ENCODE results near the gene BUB1B.
"Not testable (repeated sequence)": the region's sequence is repeated elsewhere in the genome, so short reads cannot be mapped to it uniquely, and the experiment has no call there.

BUB1B gene

GRCh38 chr15:40160689-40161688, at the start of gene BUB1B:
Gene BUB1B (plus strand): TSS chr15:40161069. CDS start chr15:40161221, 152 bp downstream.
- peak within 1 kb of the TSS; percentile 97 for H3K4me3 ChIP-seq (ENCODE audit: low read length)
- TF ChIP-seq CTCF (conservative IDR thresholded peaks at IDR 0.05; ENCODE audit: low read length): no peak
- DNase-seq (ENCODE audit: low read depth): peak; percentile 84

- H3K4me3 ChIP-seq (ENCODE audit: low read length): no peak overlapping the region
- DNase-seq (ENCODE audit: low read depth): no peak
- TF ChIP-seq CTCF (conservative IDR thresholded peaks at IDR 0.05; ENCODE audit: low read length): no peak
These were observed 49.0 kb upstream of the BUB1B start for GRCh38 chr15:40111888-40112287.

- DNase-seq (ENCODE audit: low read depth): no peak
- no peak overlapping the region for H3K4me3 ChIP-seq (ENCODE audit: low read length)
- TF ChIP-seq CTCF (conservative IDR thresholded peaks at IDR 0.05; ENCODE audit: low read length): no peak
These were observed 48.1 kb upstream of the BUB1B start for GRCh38 chr15:40112789-40113188.

- TF ChIP-seq CTCF (conservative IDR thresholded peaks at IDR 0.05; ENCODE audit: low read length): no peak
- H3K4me3 ChIP-seq (ENCODE audit: low read length): no peak overlapping the region
- no peak for DNase-seq (ENCODE audit: low read depth)
These were observed 46.7 kb upstream of the BUB1B start for GRCh38 chr15:40114218-40114617.

- not testable (repeated sequence) for H3K4me3 ChIP-seq (ENCODE audit: low read length); DNase-seq (ENCODE audit: low read depth)
These were observed 45.8 kb upstream of the BUB1B start for GRCh38 chr15:40115106-40115505.

GRCh38 chr15:40115670-40116093, 45.2 kb upstream of the BUB1B start:
- no peak overlapping the region for H3K4me3 ChIP-seq (ENCODE audit: low read length)
- peak; percentile 12 for DNase-seq (ENCODE audit: low read depth)
- no peak for TF ChIP-seq CTCF (conservative IDR thresholded peaks at IDR 0.05; ENCODE audit: low read length)

- DNase-seq (ENCODE audit: low read depth): no peak
- H3K4me3 ChIP-seq (ENCODE audit: low read length): no peak overlapping the region
- no peak for TF ChIP-seq CTCF (conservative IDR thresholded peaks at IDR 0.05; ENCODE audit: low read length)
These were observed 42.4 kb upstream of the BUB1B start for GRCh38 chr15:40118473-40118872.
